ENCODE measurements around the gene PDE4D.
"Not testable (repeated sequence)": the region's sequence is repeated elsewhere in the genome, so short reads cannot be mapped to it uniquely, and the experiment has no call there.

PDE4D gene

DNA sequence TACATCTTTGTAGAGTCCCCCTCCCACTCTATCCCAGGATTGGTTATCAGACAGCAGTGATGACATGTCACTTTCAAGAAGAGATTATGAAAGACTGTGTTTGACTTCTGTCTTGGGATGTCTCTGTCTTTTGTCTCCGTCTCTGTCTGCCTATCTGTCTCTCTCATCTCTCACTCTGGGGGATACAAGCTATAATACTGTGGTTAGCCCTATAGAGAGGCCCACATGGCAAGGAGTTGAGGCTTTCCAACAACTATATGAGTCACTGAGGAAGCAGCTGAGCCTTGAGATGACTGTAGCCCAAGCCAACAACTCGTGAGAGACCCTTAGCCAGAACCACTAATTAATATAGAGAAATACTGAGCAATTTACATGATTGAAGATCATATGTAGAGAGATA lies 284.8 kb downstream of the PDE4D start:
- DNase-seq (ENCODE audit: low read depth), result peak; percentile 73

DNA sequence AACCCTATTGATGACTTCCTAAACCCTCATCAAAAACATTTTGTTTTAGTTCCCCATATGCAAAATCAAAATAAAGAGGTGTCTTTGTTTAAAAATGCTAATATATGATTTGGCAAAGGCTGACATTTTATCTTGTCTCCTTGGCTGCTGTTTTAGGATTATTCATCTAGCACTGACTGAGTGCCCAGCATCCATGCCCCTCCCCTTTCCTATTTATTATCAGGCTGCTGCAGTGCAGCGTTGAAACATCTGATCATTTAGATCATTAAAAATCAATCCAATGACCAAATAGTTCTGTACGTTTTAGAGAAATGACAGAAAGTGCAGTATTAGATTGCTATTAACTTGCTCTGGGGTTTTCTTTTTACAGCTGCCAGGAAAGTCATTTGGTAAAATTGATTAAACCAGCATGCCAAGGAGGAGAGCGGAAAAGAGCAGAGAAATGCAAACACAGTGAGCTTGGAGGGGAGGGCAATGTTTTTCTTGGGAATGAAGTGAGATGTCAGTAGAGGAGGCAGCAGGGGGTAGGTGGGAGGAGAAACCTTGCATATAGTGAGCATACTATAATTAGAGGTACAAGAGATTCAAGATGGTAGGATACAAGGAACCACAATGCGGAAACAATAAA lies 286.3 kb downstream of the PDE4D start:
- DNase-seq (ENCODE audit: low read depth), result no peak

DNA sequence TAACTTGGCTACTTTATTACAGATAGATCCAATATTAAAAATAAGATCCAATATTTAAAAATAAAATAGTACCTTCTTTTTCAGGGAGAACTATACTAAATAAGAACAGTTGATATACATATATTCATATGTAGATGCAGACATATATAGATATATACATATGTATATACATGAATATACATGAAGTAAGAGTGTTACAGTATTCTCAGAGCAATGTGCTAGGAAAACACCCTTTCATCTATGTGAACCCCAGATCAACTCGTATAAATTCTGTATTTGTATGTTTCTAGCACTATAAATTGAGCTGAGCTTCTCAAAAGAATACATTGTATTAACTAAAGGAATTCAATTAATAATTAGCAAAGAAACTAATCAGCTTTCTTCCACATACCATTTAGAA lies 287.6 kb downstream of the PDE4D start:
- DNase-seq (ENCODE audit: low read depth), result no peak

DNA sequence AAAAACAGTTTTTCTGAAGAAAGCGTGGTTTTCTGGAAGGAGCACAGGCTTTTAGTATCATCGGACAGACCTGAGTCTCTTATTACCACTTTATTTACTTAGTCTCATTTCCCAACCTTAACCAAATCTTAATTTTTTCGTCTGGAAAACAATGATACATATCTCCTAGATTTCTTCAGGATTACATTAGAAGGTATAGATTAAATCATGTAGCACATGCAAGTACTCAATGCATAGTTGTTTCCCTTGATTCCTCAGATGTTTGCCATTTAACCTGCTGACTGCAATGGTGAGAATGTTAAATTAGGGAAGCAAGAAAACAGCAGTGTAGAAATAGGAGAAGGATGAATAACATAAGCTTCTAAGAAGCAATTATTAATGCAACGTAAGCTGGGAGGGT lies 289.4 kb downstream of the PDE4D start:
- DNase-seq (ENCODE audit: low read depth), result no peak

DNA sequence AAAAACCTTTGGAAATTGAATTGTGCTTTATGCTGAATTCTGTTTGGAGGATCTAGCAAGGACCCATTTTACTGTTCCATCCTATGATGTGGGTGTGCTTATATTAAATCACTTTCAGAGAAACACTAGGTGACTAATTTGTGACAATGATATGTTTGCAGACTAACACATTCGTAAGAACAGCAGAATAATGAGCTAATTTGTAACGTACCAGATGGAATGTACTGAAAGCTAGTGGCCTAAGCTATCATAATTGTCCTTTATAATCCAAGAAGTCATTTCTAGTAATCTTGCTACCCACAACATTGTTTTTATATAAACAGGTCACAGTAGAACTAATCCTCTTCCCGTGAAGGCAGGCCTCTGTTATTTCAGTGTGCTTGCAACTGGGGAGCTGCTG lies 292.5 kb downstream of the PDE4D start:
- no peak for DNase-seq (ENCODE audit: low read depth)

DNA sequence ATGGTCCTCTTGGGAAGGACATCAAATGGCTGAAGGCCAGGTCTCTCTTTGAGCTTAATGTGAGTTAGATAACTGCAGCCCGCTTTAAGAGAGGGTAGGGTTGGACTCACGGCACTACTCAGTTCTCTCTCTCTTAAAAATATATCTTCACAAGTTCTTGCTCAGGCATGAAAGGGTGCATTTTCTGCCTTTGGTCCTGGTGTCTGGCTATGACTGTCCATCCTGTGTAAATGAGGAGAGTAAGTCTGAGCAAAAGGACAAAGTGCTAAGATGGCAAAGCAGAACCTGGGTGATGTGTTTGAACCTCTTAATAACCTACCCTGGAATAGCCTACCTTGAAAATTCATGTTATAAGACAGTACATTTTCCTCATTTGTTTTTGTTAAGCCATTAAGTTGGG lies 293.4 kb downstream of the PDE4D start:
- no peak for DNase-seq (ENCODE audit: low read depth)

DNA sequence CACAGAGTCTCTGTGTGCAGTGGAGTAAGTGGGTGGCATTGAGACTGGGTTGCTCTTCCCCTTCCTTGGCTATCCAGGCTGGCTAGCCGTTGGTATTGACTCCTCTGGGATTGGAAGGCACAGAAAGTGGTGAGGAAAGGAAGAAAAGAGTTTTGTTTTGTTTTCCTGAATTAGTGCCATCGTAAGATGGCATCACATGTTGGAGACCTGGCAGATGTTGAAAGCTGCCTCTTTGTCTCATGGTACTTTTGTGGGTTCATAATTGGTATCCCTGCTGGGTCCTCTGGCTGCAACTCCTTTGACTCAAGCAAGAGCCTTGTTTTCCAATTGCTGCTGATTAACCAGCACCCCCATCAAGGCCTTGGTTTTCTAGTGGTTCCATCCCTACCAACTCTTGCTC lies 293.8 kb downstream of the PDE4D start:
- no peak for DNase-seq (ENCODE audit: low read depth)

DNA sequence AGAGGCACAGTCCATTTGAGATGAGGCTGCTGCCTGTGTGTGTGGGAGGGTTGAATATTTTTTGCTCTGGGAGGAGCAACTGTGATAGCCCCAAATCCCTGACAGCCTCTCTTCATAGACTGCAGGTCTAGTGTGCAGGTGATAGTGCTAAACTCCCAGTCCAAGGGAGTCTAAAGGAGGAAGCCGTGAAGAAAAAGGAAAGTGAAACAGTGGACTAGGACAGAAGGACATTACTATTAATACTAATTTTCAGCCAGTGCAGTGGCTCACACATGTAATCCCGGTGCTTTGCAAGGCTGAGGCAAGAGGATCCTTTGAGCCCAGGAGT lies 295.0 kb downstream of the PDE4D start:
- no peak for DNase-seq (ENCODE audit: low read depth)

DNA sequence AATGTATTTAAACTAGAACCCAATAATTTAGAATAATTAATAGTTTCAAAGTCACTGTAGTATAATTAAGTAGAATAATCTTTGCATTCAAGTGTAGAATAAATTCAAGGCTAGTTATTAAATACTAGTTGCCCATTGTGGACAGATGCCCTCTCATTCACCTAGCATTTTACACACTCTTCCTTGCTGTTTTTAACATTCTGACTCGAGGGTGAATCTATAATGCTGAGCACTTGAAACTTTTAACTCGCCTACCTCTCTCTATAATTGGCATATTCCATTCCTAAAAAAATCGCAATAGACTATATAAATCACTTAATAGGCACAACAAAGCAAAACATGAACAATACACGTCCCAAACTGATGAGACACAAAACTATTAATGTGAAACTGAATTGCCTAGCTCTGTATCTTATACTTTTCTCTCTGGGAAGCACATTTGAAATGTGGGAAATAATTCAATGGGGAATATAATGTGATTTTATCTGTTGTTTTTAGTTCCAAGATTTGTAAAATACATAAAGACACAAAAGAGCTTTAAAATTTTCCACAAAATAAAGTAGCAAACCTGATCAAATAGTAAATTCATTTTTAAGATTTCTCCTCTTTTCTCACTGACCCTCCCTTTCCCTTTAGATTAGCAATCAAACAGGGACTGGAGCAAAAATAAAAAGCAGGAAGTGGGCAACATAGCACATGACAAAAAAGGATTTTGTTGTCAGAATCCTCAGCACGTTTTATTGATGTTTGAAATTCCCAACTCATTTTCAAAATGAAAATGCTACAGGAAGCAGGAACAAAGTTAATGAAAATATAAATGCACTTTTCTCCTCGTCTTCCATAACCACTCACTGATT lies 295.6 kb downstream of the PDE4D start:
- no peak for DNase-seq (ENCODE audit: low read depth)

DNA sequence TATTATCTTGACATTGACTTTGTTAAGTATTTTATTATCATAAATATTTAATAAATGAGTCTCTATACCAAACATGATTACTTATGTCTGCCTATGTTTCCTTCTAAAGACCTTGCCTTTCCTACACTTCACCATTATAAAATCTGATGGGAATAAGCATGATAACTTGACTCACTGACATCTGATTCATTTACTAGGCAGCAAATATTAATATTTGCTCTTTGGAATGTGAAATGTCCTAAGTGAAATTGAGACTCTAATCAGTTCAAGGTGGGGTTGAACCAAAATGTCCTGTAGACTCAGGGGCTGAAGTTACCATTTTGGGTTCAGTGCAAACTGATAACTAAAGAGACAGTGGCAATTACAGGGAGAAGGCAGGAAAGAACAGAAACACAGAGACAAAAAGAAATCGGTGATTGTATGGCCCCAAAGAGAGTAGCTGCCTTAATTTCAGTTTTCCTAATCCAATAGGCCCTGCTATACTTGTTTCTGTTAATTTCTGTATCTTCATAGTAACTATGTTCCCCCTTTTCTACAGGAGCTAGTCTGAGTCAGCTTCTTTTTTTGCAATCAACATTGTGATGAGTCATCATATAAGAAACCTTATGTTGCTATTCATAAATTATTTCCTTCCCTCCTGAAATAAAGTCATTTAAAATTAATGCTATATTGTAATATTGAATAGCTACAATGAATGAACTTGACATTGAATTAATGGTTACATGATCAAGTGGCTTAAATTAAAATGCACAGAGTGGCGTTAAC lies 296.8 kb downstream of the PDE4D start:
- DNase-seq (ENCODE audit: low read depth), result peak; percentile 80

DNA sequence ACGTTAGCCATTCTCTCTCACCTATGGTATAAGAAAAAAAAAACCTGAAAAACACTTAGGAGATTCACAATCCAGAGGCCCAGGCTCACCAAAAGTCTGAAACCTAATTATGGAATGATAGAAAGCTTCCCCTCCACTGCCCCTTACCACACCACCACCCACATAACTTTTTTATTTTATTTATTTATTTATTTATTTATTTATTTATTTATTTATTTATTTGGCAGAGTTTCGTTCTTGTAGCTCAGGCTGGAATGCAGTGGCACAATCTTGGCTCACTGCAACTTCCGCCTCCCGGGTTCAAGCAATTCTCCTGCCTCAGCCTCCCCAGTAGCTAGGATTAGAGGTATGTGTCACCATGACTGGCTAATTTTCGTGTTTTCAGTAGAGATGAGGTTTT lies 299.4 kb downstream of the PDE4D start:
- not testable (repeated sequence) for DNase-seq (ENCODE audit: low read depth)

DNA sequence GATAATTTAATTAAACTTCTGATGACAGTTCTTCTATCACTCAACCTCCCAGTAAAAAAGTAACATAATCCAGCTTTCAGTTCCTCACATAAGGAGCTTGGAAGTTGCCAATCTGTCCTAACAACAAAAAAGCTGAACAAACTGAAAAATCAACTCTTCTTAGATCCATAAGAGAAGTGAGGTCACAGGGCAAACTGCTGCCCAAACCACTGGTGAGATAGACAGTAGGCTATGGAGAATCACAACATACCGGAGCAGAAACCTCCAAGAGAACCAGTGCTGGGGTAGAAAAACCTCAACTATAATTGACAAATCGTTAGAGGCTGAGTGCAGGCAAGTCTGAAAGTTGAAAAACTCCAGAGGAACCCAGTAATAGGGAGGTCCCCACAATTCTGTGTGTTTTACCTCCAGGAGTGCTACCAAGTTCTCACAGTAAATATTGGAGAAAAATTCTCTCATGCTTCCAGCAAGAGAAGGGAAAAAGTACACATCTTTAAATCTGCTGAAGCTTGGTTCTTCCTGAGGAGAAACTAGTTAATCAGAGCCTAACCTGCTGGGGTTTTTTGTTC lies 300.0 kb downstream of the PDE4D start:
- no peak for DNase-seq (ENCODE audit: low read depth)

DNA sequence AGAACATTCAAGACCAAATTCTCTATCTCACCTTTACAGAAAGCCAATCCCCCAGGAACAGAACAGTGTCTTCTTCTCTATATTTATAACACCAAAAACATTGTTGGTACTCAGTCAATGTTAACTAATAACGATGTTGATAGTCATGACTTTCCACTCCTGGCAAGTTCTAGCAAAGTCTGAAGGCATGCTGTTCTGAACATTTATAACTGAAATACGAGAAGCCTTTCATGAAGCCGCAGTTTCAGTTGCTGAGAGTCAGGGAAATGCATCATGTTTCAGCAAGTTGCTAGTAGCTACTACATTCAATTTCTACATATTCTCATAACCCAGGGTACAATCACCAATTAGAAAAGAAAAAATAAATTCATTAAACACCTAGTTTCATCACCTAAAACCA lies 301.4 kb downstream of the PDE4D start:
- DNase-seq (ENCODE audit: low read depth), result peak; percentile 92

DNA sequence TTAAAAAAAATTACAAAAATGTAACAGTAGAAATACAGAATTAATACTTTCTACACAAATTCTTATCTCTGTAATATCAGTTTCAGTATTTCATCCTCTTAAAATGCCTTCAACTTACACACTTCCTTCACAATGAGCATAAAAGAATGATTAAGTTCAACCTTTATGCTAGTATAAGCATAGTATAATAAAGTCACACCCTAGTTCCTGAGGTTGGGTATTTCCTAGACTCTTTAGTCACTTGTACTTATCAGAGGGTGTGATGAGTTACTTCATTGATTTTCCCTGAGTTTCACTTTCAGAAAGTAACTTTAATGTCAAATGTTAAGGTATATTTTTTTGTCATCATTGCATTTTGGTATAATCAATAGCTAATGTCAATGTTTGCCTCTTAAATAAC lies 302.4 kb downstream of the PDE4D start:
- DNase-seq (ENCODE audit: low read depth), result no peak

DNA sequence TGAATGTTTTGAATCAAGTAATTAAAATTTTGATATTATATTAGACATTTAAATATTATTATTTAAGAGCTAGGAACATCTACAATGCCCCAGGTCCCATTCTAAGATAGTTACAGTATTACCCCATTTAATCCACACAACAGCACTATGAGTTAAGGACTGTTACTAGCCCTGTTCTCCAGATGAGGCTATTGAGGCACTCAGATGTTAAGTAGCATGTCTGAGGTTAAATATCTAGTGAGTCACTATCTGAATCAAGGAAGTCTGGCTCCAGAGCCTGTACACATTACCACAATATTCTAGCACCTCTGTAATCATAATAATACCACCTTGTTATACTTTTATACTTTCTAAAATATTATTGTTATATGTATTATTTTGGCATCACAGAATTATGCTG lies 304.6 kb downstream of the PDE4D start:
- DNase-seq (ENCODE audit: low read depth), result peak; percentile 81

DNA sequence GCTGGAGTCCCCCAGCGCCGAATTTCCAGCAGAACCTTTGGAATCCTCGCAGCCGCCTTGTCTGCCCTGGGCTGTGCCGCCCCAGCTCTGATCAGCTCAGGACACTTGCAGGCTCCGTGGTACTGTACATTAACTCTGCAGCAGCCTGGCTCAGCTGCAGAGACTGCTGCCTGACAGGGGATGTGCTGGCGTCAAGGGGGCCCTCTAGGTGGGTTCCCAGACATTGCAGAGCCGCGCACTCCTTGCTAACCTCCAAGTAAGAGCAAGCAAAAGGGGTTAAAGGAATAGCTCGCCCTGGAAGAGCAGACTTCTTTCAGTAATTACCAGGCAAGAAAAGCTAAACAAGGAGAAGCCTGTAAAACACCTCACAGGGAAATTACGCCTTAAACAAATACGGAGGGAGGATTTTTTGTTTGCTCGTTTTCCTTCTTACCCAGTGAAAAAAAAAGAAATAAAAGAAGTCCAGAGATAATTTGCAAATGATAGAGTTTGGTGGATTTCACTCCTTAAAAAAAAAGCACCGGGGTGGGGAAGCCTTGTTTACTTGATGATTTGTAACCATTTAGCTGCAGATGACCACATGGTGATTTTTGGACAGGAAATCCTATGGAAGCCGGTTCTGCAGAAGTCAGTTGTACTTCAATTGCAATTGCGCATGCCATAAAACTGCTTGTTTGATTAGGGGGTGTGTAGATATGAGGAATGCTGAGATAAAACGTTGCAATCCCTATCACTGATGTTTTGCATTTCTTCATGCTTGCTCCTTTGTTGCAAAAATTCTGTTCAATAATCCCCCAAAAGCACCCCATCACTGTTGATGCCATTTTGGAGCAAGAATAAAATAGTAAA lies 305.8 kb downstream of the PDE4D start:
- DNase-seq (ENCODE audit: low read depth), result peak; percentile 85

DNA sequence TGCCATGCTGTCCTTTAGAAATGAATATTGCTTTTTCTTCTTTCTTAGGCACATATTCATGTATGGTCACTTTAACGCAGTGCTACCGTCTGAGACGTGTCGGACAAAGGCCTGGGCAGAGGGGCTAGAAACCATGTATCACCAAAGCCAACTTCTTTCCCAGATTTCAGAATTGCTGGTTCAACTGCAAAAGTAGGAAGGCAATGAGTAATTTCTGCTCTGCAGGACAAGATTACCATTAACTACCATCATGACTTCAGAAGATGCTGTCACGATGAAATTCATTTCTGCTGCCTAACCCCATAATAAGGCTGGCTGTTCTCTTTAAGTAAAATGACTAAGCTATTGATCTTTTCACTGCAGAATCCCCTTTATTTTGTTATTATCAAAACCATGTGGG lies 306.7 kb downstream of the PDE4D start:
- DNase-seq (ENCODE audit: low read depth), result no peak

DNA sequence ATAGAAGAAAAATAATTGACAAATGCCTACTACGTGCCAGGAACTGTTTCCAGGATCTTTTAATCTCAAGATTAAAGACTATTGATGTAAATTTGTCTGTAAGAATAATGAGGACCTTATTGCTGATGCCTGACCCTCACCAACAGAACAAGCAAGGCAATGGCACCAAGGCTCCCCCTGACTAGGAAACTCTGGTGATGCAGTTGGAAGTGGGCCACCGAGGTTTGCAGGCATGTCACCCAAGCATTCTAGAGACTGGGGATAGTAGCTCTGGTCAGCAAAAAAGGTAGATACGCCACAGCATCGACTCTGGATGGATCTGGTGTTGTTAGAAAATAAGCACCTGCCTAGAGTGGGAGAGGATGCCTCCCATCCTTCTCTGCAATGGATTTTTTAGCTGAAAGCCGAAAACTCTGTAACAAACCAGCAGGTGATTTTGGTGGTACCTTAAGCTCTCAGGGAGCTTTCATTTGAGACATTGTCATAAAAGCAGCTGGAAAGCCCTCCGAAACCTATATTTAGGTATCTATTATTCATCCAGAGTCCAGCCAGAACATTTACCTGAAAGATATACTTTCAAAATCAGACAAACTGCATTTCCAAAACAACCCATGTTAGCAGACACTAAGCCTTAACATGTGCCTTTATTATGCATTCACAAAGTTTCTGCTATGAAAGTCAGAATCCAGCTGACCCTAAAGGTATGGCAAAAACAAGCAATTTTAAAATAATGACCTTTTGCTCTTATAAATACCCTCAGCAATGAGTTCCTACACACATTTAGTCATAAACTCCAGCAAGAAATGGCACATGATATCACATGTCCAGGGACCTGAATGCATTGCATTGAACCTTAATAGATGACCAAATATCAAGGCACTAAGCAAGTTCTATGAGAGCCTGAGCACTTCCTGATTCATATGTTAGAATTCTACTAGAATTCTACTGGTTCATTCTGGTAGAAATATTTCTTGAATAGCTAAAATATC lies 308.4 kb downstream of the PDE4D start:
- DNase-seq (ENCODE audit: low read depth), result no peak

DNA sequence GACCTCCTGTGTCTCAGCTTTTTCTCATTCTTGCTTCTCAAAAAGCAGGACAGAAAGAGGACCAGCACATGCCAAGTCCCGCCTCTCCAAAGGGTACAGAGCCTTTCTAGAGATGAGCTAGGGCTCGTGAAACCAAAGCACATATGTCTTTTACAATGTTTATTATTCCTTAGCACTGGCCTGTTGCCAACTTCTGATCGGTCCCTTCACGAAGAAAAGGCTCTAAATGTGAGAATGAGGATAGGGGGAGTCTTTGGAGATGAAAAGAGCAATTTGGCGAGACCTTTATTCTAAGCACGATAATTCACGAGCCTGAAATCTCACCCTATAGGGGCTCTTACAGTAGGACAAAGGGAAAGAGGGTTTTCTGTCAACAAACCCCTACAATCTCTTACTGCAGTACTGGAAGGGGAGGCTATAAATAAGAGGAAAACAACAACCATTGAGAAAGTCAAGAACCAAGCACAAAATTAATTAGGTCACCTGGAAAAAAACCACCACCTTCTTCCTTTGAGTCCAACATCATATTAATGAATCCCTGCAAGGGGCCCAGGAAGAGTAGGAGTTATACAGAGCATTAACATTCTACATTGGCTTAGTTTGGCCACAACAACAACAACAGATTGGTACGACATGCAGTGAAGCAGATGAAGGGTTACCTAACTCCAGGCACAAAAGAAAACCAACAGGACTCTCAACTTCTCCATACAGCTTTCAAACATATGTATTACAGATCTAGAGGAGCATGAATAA lies 309.5 kb downstream of the PDE4D start:
- no peak for DNase-seq (ENCODE audit: low read depth)

Measured in iris pigment epithelial cell (primary cell).